Hippocampal formation (tissue), 2 donors: ENCODE results near the gene TMEM79.

Source experiments
- DNase-seq, 2 donors: peaks; one replicate each; lab custom pipeline; 2025; lab: John Stamatoyannopoulos, UW

Gene TMEM79

DNA sequence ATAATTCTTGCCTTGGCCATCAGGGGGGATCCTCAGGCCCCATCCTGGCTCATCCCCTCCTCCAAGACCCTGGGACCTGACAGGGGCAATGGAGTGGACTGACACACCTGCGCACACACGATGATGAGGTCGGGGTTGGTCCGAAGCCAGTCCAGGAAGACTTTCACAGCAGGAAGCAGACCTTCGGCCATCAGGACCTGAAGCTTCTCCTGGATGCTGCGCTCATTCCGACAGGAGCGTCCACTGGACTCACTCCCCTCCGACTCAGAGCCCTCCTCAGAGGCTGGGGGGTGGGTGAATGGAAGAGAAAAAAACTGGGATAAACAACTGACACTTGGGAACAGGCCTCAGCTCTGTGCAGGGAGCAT, 20.9 kb upstream of the TMEM79 start:
- DNase-seq = no peak

DNA sequence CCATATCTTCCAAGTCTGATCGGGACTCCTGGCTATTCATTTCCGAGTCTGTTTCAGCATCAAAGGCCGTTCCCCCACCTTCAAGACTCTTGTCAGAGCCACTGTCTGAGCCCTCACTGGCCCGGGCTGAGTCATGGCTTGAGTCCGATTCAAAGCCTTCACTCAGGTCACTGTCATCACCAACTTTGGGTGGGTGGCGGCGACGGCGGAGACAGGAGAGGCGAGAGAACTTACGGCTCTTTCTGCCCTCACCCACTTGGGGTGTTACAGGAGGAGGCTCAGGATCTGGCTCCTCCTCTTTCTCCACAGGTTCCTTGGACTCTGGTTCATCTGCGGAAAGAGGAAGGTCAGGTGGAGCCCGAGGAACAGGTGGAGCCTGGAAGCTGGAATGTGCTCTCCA, 18.1 kb upstream of the TMEM79 start:
- DNase-seq = no peak

DNA sequence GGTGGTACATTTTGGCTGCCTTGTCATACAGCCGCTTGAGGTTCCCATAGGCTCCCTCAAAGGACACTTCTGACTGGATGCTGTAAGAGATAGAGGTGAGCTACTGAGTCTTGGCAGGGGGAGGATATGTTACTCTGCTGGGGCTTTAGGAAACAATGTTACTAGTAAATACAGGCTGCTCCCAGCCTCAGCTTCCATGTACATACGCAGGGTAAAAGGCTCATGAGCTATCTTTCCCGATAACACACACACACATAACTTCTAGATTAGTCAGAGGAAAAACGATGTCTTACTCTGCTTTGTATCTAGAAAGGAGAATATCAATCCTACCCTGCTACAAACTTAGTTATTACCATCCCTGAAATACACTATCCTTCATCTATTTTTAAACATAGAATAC, 15.8 kb upstream of the TMEM79 start:
- no peak for DNase-seq

DNA sequence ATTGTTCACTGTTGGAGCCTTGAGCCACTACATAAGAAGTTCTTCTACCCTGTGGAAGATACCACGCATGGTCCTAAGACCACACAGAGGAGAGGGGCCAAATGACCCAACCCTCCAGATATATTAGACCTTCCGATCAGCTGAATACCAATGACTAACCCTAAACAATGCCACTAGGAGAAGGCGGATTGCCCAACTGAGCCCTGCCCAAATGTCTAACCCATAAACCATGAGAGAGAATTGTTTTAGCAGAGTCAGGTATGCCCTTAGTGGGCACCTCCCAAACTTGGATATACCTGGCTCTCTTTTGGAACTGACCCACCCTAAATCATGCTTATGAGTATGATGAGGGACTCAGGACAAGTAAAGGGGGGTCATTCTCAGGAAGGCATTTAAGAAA, 13.8 kb upstream of the TMEM79 start:
- no peak for DNase-seq

DNA sequence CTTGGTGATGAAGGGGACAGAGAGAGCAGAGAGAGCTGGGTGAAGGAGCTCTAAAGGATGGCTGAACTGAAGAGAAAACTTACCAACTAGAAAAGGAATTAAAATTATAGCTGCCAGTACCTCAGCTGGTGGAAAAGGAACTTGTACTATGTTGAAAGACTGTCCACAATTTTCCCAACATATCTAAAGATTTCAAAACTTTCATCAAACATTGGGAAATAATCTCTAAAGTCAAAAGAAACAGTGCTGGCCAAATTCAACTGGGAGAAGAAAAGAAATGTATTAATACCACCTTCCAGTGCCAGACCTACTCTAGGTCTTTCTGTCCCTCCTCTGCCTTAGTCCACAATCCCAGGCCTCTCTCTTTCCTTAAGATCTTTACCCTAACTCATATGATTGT, 7.6 kb upstream of the TMEM79 start:
- no peak for DNase-seq

DNA sequence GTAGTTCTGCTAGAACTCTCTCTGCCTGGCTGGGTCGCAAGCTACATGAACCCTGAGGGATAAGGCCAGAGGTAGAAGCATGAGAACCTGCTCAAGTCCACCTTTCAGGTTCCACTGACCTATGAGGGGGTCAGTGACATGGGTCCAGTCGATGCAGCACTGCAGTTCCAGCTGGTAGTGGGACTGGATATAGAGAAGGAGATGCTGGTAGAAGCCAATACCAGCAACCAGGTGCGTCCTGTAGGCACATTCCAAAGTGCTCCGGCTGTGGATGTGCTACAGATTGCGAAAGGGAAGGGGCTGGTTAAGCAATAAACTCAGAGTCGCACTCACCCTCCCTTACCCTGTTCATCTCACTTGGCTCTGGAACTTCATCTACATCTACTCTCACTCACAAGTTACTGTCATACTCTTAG, 7.2 kb upstream of the TMEM79 start:
- DNase-seq = no peak

DNA sequence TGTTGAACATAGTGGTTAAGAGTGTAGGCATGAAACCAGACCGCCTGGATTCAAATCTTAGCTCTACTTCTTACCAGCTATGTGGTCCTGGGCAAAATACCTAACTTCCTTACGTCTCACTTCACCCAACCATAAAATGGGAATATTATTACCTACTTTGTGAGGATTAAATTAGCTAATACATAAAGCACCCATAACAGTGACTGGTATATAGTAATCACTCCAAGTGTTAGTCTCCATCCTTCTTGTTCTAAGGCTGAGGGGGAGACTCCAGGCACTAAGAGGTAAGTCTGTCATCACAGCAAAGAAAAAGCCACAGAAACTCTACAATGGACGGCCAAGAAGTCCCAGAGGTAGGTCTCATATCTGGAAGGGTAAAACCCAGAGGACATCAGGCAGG, 4.3 kb upstream of the TMEM79 start:
- DNase-seq = no peak

DNA sequence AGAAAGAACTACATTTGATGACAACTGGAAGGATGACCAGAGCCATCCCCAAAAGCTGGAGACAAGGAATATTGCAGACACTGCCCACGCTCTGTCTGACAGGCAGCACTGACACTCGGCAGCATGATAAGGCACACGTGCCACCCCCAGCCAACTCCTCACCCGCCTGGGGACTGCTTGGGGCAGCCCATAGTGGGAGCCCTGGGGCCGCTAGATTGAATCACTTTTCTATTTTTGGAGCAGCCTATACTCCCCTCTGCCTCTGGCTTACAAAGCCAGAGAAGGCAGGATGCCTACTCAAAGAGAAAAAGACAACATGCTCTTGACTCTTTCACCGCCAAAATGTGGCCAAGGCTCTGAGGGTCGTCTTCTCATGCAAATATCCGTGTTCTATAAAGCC, 2.8 kb upstream of the TMEM79 start:
- DNase-seq = no peak

DNA sequence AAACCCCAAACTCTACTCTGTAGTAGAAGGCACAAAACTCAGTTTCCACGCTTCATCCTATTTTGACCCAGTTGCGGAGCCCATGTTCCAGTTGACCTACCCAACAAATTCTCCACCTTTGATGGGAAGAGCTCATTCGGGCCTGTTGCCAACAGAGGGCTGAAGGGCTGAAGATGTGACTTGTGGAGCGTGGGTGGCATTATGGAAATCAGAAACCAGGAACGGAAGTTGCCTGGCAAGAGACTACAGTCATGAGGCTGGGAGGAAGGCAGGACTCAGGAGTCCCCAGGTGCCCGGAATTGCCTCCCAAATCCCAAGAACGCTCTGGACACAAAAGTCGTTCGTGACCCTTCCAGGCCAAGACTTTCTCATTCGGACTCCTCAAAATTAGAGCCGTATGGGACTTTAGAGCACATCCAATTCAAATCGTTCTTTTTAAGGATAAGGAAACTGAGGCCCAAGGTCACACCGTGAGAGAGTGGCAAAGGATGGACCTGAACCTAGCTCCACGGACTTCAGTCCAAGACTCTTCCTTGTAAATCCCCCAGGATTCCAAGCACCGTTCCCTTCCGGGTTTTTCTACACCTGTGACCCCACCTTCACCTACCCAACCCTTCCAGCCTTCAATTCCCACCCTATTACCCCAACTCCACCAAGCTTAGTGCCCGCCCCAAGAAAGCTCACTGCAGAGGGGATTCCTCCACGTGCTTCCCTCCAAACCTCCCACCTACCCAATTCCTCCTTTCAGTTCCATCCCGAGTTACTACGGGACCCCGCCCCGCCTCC, 2.2 kb upstream of the TMEM79 start:
- DNase-seq = no peak

DNA sequence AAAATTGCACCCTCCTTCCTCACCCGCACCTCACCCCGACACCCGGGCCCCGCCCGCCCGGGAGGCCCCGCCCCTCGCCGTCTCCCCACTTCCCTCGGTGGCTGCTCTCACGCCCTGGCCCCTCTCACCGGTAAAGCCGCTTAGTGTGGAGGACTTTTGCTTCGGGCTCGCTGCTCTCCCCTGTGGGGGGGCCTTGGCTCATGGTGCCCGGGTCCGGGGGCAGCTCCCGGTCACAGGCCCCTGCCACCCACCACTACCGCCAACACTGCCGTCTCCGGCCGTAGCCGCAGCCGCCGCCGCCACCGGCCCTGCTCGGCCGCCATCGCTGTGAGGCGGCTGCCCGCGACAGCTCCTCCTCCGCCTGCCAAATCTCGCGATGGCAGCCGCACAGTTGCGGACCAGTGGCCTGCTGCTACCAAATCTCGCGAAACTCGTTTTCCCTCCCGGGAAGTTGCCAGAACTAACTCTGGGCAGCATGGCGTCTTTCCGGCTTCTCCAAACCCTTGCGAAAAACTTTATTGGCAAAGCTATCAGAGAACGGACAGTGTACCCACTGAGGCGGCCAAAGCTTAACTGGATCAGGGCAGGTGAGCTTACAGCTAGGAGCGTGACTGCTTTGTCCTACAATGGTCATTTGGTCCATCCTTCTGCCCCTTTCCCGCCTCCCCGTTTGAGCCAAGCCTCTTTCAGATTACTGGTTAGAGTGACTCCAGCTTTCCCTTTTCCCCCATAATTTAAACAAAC, 1.5 kb upstream of the TMEM79 start, which contains the start of gene SMG5:
TSS of gene SMG5 (minus strand) at position 347 of the 744 bp plus-strand sequence. CDS start at position 202, 145 bp downstream.
- peak; percentile 90 to 97 for DNase-seq

DNA sequence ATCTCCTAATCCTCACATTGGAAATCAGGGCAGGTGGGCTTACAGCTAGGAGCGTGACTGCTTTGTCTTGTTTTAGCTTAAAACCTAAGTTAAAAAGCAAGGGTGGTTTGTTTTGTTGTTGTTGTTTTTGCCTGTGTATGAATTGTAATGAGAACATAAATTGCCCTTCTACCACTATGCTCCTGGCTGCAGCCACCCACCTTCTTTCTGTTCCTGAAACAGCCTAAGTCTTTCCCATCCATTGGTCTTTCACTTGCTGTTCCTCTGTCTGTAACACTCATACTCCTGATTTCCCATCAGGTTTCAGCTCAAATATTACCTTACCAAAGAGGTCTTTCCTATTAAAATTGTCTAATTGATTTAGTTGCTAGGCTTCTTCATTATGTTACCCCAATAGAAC, 604 bp upstream of the TMEM79 start:
- DNase-seq = no peak

DNA sequence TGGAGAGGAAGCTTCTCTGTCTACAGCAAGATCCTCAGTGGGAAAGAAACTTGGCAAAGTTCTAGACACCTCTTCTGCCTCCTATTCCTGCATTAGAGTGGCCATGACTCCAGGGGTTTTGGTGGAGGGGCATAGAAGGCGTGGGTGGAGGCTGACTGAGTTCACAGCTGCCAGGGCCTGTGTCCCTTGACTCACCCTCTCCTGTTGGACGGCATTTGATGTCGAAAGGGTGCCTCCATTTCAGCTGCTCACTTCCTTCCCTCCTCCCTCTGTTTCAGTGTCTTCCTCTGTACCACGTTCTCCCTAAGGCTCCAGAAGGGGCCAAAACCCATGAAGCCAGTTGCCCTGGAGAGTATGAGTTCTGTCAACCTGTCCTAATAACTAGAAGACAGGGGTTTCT, 632 bp downstream of the TMEM79 start:
- no peak for DNase-seq

DNA sequence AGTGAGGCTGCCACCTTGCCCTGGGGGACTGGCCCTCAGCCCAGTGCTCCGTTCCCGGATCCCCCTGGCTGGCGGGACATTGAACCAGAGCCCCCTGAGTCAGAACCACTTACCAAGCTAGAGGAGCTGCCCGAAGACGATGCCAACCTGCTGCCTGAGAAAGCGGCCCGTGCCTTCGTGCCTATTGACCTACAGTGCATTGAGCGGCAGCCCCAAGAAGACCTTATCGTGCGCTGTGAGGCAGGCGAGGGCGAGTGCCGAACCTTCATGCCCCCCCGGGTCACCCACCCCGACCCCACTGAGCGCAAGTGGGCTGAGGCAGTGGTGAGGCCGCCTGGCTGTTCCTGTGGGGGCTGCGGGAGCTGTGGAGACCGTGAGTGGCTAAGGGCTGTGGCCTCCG, 1.3 kb downstream of the TMEM79 start:
- DNase-seq = no peak

DNA sequence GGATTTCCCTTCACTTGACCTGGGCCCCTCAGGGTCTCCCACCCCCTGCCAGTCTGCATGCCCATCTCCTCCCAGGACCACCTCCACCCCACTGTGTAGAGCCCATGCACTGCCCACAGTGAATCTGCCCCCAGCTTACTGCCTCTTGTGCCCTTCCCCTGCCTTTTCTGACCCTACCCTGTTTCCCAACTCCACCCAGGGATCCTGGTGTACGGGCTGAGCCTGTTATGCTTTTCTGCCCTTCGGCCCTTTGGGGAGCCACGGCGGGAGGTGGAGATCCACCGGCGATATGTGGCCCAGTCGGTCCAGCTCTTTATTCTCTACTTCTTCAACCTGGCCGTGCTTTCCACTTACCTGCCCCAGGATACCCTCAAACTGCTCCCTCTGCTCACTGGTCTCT, 1.9 kb downstream of the TMEM79 start:
- no peak for DNase-seq

DNA sequence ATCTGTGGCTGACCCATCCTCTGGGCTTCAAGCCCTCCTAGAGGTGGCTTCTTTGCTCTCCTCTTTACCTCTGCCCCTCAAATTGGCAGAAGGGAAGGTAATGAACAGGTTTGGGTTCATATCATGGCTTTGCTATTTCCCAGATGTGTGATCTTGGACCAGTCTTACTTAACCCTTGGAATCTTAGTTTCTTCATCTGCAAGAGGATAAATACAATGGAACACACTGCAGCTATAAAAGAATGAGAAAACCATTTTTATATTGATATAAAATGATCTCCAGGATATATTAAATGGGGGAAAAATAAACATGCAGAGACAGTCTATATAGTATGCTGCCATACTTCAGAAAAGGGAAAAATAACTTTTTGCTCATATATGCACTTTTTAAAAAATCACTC, 5.7 kb downstream of the TMEM79 start:
- DNase-seq = no peak

DNA sequence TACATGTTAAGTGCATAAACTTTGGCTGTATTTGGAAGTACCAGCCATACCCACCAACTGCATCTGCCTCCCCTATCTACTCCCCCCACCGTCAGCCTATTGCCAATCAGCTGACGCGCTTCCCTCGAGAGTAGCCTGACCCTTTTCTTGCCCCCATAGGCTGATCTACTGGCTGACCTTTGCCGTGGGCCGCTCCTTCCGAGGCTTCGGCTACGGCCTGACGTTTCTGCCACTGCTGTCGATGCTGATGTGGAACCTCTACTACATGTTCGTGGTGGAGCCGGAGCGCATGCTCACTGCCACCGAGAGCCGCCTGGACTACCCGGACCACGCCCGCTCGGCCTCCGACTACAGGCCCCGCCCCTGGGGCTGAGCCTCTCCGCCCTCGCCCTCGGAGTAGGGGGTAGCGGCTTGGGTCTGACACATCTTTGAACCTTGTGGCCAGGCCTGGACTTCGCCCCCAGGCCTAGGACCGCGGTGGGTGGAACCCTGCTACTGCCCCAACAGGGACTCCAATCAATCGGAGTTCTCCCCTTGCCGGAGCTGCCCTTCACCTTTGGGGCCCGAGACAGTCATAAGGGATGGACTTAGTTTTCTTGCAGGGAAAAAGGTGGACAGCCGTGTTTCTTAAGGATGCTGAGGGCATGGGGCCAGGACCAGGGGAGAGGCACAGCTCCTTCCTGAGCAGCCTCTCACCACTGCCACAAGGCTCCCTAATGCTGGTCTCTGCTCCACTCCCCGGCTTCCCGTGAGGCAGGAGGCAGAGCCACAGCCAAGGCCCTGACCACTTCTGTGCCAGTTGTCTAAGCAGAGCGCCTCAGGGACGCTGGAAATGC, 7.3 kb downstream of the TMEM79 start:
- DNase-seq = peak; percentile 56 to 83

DNA sequence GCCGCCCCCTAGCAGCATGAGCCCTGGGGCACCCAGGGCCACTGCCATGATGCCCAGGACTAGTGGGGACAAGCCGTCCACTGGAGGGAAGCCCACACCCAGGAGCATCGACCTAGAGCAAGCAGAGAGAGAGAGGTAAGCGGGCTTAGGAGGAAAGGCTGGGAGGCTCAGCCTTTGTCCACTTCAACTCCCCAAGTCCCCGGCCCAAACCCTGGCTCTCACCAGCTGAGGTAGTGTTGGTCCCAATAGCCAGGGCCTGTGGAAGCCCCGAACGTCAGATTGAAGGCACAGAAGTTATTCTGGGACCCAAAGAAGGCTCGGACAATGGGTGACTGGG, 8.9 kb downstream of the TMEM79 start:
- DNase-seq = no peak

DNA sequence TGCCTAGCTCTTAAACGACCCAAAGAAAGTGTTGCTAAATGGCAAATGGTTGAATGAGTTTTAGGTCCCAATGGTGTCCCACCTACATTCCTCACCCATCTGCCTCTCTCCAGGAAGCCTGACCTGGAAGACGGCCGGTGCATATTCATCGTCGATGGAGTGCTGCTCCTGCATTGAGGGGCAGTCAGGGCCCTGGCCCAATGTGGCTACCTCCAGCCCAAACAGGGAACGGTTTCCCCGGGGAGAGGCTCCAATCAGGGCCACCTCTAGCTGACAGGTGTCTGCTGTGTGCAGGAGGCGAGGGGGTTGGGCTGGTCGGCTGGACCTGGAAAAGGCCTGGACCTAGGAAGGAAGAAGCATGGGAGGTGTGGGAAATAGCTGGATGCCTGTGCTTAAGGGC, 9.8 kb downstream of the TMEM79 start:
- DNase-seq = no peak

DNA sequence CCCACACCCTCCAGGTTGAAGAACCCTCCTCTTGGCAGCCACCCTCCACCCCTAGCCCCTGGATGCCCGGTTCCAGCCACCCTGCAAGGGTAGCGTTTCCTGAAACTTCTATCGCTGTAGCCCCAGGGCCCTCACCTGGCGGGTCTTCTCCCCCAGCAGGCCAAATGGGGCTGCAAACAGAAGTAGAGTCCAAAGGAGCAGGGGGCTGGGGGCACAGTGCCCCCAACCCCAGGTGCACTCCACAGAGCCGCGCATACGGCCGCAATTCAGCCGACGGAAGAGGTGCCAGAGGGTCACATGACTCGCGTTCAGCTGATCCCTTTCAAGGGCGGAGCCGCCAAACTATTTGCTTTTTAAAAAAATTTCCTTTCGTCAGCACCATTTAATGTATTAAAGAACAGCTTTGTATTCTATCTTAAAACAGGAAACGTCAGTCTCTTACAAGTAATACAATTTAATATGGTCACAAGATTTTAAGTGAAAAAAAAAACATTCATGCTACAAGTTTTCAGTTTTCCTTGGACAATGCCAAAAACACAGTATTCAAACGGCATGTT, 11.3 kb downstream of the TMEM79 start, which contains the start of gene GLMP:
TSS of gene GLMP (minus strand) at position 289 of the 557 bp plus-strand sequence. CDS start at position 255, 34 bp downstream.
- peak; percentile 46 to 80 for DNase-seq

DNA sequence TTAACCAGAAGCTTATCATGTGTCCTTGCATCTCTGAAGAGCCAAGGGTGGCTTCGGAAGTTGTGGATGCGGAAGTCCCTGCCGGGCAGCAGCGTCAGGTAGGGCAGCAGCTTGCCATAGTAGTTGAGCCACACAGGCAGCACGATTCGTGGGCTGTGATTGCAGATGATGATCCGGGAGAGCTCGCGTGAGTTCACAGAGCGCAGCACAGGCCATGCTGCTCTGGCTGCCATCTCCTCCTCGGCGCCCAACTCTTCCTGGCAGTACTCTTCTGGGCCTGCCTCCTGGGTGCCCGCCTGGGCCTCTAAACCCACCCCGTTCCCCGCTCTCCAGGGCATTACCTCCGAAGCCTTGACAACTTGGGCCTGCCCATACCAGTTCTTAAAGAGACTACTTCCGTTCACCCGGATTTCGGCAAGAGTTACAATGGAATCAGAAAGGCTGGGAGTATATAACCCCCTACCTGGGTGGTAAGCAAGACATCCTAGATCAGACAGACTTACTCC, 14.8 kb downstream of the TMEM79 start, which contains the start of gene VHLL:
TSS of gene VHLL (minus strand) at position 456 of the 506 bp plus-strand sequence. CDS start at position 338, 118 bp downstream.
- no peak for DNase-seq

DNA sequence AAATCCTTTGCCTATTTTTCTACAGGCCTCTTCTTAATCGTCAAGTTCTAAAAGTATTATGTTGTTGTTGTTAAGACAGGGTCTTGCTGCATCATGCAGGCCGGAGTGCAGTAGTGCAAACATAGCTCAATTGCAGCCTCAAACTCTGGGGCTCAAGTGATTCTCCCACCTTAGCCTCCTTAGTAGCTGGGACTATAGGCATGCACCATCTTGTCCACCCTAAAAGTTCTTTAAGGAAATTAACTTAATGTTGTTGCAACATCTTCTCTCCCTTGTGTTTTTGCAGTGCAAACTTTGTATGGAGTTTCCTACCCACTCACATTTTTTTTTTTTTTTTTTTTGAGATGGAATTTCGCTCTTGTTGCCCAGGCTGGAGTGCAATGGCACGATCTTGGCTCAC, 19.1 kb downstream of the TMEM79 start:
- no peak for DNase-seq

DNA sequence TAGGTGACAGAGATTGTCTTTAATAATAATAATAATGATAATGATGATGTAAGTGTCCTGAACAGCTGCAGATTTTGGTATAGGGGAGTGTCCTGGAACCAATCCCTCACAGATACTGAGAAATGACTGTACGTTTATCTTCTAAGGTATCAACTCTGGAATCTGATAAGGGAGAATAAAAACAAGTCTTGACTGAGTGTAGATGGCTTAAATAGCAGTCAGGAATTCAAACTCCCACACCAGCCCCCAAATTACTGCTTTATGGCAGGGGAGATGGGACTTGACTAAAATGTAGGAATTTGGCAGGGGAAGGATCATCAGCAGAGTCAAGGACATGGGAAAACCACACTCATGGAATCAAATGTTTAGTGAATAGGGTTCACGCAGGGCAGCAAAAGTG, 21.1 kb downstream of the TMEM79 start:
- DNase-seq = no peak
